GM12874 (cell line): ENCODE measurements around the gene MDFI.

Source experiments
- CTCF ChIP-seq: IDR thresholded peaks from 2 replicates; pipeline ENCODE4 v1.5.1; 2011; ENCODE audit warnings: low read depth, mild to moderate bottlenecking, control low read depth, low read length, moderate library complexity; ENCODE audit not compliant: insufficient read depth

The MDFI gene

DNA sequence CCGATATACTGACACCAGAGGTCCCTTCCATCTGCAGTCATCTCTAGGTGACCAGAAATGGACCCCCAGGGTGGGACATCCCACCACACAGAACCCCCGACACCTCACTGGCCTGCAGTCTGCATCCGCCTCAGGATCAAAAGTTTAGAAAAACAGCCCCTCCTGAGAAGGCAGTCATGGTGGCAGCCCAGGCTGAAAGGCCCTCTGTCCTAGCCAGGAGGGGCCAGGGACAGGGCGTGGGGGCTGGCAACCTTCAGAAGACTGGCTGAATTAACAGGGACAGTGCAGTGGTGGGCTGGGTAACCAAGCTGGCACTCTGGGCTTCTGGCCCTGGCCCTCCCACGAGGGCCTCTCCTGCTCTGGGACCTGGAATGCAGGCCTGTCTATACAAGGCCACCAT lies 34.3 kb upstream of the MDFI start:
- TF ChIP-seq CTCF: no peak

DNA sequence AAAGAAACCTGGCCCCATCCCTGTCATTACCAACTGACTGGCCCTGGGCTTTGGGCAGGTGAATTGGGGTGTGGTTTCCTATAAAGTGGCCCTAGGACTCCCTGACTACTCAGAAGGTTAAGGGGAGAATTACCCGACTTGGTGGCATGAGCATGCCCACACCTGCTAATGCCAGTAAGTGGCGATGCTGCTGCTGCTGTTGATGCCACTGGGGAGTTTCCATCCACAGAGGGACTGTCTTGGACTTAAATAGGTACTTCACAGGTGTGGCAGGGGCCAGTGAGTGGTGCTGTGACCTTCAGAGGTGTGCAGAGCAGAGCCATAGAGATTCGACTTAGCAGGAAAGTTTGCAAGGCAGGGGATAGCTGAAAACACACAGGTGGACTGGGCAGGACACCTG lies 32.6 kb upstream of the MDFI start:
- no peak for TF ChIP-seq CTCF

- TF ChIP-seq CTCF: no peak
Measured at GRCh38 chr6:41607036-41607435, 31.2 kb upstream of the MDFI start.

DNA sequence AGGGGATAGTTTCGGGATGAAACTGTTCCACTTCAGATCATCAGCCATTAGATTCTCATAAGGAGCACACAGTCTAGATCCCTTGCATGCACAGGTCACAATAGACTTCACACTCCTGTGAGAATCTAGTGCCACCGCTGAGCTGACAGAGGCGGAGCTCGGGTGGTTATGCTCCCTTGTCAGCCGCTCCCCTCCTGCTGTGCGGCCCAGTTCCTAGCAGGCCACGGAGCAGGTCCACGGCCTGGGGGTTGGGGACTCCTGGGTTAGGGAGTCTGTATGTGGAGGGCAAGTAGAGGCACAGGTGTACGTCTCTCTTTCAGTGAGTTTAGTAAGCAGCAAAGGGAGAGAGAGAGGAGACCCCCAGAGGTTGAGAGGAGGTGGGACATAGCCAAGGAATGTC lies 30.5 kb upstream of the MDFI start:
- no peak for TF ChIP-seq CTCF

DNA sequence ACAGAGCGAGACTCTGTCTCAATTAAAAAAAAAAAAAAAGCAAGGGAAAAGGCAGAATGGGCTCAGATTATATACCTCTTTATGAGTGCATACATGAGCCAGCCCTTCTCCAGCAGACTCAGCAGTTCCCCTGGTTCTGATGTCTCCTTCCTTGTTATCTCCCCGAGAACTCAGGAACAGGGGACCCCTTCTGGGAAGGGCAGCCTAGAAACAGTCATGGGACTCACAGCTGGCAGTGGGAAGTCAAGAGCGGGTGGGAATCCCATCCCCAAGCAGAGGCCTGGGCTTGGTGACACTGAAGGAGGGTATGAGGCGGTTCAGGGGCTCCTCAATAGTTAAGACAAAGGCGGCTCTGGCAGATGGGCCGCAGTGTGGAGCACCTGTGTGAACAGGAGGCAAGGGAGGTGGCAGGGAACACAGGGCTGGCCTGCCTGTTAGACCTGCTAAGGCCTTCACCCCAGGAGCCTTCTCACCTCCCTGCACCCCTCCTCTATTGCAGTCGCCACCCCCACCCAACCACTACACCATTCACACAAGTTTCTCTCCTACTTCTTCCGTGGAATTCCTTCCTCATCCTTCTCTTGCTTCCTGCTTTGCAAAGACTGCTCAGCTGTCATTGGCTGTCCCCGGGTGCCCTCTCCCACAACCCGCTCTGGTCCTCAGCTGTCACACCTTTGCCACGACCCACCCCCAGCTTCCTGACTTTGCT lies 29.7 kb upstream of the MDFI start:
- no peak for TF ChIP-seq CTCF

GRCh38 chr6:41614715-41615114 lies 23.6 kb upstream of the MDFI start:
- TF ChIP-seq CTCF: no peak

DNA sequence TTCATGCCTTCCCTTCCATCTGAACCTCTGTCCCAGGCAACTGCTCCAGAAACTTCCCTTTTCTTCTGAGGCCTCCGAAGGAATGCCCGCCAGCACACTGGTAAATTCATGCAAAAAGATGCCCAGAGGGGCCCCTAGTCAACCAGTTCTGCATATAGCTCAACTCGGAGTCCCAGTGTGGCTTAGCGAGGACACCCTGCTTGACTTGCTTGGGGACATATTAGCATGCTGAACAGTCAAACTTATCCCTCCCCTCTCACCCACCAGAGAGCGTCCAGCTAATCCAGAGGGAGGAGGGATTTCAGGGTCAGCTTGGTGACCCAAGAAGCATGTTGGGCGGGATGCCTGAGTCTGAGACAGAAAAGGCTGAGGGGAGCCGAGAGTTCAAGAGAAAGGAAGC lies 23.0 kb upstream of the MDFI start:
- no peak for TF ChIP-seq CTCF
